ENCODE data around the gene FHIT. TPM values are rescaled to one million over a fixed set of nuclear protein-coding genes. Genes with fewer than 3 reads are reported as not detected.

FHIT gene
- total RNA-seq, 1 donor from 2014 or later = 11.7 TPM

DNA sequence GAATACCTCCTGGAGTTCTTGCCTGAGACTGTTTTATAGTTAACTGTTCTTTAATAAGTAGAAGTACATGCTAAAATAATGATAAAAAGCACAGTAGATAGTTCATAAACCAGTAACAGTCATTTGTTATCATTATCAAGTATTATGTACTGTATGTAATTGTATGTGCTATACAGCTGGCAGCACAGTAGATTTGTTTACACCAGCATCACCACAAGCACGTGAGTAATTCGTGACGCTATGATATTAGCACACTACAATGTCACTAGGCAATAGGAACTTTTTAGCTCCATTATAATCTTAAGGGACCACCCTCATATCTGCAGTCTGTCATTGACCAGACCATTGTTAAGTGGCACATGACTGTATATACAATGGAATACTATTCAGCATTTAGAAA, 534.7 kb downstream of the FHIT start:
- H3K27ac Mint-ChIP-seq = no peak overlapping the region
- H3K36me3 Mint-ChIP-seq = peaks cover 7% of the 10 kb centered on the region
- H3K27me3 Mint-ChIP-seq = no peaks in the 10 kb centered on the region
- peaks cover 5% of the 10 kb centered on the region for H3K9me3 Mint-ChIP-seq
- TF ChIP-seq, protein P1, sequence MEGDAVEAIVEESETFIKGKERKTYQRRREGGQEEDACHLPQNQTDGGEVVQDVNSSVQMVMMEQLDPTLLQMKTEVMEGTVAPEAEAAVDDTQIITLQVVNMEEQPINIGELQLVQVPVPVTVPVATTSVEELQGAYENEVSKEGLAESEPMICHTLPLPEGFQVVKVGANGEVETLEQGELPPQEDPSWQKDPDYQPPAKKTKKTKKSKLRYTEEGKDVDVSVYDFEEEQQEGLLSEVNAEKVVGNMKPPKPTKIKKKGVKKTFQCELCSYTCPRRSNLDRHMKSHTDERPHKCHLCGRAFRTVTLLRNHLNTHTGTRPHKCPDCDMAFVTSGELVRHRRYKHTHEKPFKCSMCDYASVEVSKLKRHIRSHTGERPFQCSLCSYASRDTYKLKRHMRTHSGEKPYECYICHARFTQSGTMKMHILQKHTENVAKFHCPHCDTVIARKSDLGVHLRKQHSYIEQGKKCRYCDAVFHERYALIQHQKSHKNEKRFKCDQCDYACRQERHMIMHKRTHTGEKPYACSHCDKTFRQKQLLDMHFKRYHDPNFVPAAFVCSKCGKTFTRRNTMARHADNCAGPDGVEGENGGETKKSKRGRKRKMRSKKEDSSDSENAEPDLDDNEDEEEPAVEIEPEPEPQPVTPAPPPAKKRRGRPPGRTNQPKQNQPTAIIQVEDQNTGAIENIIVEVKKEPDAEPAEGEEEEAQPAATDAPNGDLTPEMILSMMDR (conservative IDR thresholded peaks at IDR 0.05) = no peak
- no peak for DNase-seq (ENCODE audit: extremely low spot score, unreplicated experiment)
- no peak overlapping the region for H3K4me3 Mint-ChIP-seq
- no peaks in the 10 kb centered on the region for H3K4me1 Mint-ChIP-seq (ENCODE audit: unreplicated experiment)

DNA sequence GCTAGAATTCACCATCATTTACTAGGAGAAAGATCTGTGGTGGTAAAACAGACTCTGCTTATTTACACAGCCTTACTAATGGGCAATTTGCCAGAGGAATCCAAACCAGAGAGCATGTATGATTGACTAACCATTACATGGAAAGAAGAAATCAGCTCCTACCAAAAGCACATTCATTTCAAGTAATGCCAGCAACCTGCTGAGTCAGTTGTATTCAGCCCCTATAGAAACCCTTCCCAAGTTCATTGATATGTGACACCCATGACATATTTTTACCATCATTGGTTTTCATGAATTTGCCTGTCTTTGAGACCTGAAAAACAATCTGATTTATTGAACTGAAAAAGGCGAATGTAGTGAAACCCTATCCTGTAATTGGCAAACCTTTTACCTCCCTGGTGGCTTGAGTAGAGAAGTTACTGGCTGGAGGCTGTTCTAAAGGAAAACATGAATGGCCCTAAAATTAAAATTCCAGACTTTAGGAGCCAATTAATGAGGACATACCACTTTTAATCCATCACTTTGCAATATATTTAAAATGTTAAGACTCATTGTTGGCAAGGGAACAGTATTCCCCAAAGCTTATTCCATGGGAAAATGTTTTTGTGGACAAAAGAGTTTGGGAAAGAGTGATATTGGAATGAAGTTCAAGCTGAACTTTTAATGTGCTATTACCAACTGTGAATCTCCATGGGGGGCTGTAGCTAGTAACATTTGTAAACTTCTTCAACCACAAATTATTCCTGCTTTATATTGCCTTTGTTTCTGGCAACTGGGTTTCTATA, 542.9 kb downstream of the FHIT start:
- DNase-seq (ENCODE audit: extremely low spot score, unreplicated experiment) = no peak
- peaks cover 5% of the 10 kb centered on the region for H3K36me3 Mint-ChIP-seq
- peak overlapping the region; percentile 57 for H3K4me3 Mint-ChIP-seq
- TF ChIP-seq, protein P1 (conservative IDR thresholded peaks at IDR 0.05) = no peak
- peak overlapping the region; percentile 2 for H3K27ac Mint-ChIP-seq
- peaks cover 36% of the 10 kb centered on the region for H3K4me1 Mint-ChIP-seq (ENCODE audit: unreplicated experiment)
- peaks cover 5% of the 10 kb centered on the region for H3K9me3 Mint-ChIP-seq
- no peaks in the 10 kb centered on the region for H3K27me3 Mint-ChIP-seq

GRCh38 chr3:60707452-60708020, 543.7 kb downstream of the FHIT start:
- Mint-ChIP-seq H3K36me3 (peaks cover 5% of the 10 kb centered on the region), H3K27ac (peak overlapping the region; percentile 2), H3K4me3 (no peak overlapping the region), H3K9me3 (peaks cover 5% of the 10 kb centered on the region), H3K27me3 (no peaks in the 10 kb centered on the region), H3K4me1 (ENCODE audit: unreplicated experiment) (peaks cover 39% of the 10 kb centered on the region)
- DNase-seq (ENCODE audit: extremely low spot score, unreplicated experiment) = no peak
- TF ChIP-seq, protein P1 (conservative IDR thresholded peaks at IDR 0.05) = no peak

DNA sequence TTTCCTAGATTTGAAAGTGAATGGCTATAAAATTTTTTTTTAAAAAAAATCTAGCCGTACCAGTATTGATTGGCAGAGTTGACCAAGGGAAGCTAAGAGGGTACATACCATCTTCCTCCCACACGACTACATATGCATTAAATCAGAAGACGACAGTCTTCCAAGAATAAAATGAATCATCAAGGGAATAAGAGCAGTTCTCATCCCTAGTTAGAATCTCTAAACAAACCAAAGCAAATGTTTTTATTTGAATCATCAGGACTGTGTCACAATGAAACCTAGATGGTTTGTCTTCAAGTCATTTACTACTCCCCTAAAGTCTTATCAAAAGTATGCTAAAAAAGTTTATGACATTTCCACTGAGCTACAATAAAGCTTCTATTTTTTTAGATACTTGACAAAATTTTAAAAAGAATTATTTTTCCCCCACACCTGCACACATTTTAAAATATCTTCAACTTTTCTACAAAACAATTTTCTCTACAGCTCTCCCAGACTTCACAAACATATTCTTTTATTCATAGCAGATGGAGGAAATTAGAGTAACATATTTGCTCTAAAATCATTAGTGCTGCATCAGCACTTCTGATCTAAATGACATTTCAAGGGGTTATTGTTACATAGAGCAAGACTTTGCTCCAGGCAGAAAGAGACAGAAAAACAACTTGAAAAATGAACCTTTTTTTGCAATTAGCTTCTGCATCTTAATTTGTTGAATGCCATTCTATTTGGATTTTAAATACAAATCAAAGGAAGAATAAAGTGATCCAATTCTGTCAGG, 547.1 kb downstream of the FHIT start:
- Mint-ChIP-seq H3K4me3 (peak overlapping the region; percentile 8), H3K27me3 (no peaks in the 10 kb centered on the region), H3K27ac (no peak overlapping the region), H3K36me3 (no peaks in the 10 kb centered on the region), H3K9me3 (no peaks in the 10 kb centered on the region), H3K4me1 (ENCODE audit: unreplicated experiment) (peaks cover 39% of the 10 kb centered on the region)
- no peak for DNase-seq (ENCODE audit: extremely low spot score, unreplicated experiment)
- TF ChIP-seq, protein P1 (conservative IDR thresholded peaks at IDR 0.05) = no peak

DNA sequence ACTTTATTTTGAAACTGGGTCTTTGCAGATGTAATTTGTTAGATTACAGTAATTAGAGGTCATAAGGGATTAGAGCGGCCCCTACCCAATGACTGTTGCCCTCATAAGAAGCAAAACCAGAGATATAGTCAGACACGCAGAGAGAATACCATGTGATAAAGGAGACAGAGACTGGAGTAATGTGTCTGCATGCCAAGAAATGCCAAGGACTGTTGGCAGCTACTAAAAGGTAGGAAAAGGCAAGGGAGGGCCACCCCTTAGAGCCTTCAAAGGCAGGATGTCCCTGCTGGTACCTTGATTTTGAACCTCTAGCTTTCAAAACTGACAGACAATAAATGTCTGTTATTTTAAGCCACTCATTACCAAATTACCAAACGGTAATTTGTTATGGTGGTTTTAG, 548.2 kb downstream of the FHIT start:
- Mint-ChIP-seq H3K27ac (no peak overlapping the region), H3K9me3 (no peaks in the 10 kb centered on the region), H3K36me3 (no peaks in the 10 kb centered on the region), H3K4me3 (no peak overlapping the region), H3K4me1 (ENCODE audit: unreplicated experiment) (peaks cover 34% of the 10 kb centered on the region), H3K27me3 (no peaks in the 10 kb centered on the region)
- TF ChIP-seq, protein P1 (conservative IDR thresholded peaks at IDR 0.05) = no peak
- no peak for DNase-seq (ENCODE audit: extremely low spot score, unreplicated experiment)
